Hematopoietic multipotent progenitor cell treated with erythropoietin and hydrocortisone succinate and interleukin-3 and kit ligand, for 17 days (in vitro differentiated cells): ENCODE results near the gene MCFD2.

Experiments
- DNase-seq: peaks from one replicate; pipeline ENCODE4 v3.0.0-alpha.2; 2015; ENCODE audit warnings: low spot score

The MCFD2 gene

GRCh38 chr2:46915281-46915810 lies at the start of gene MCFD2:
TSS of gene MCFD2 (minus strand) at chr2:46915806. CDS start at chr2:46909171, 6,635 bp downstream.
- DNase-seq = no peak

GRCh38 chr2:46964835-46965560 lies 49.4 kb upstream of the MCFD2 start:
- no peak for DNase-seq

- no peak for DNase-seq
These were observed 48.5 kb upstream of the MCFD2 start for GRCh38 chr2:46963941-46964673.

GRCh38 chr2:46963210-46963609 lies 47.6 kb upstream of the MCFD2 start:
- DNase-seq = no peak

GRCh38 chr2:46962751-46963150 lies 47.1 kb upstream of the MCFD2 start:
- no peak for DNase-seq

- DNase-seq = no peak
These were observed 45.0 kb upstream of the MCFD2 start for GRCh38 chr2:46960618-46961017.

GRCh38 chr2:46958431-46959017 lies 42.9 kb upstream of the MCFD2 start:
- DNase-seq = no peak

- DNase-seq = no peak
These were observed 41.5 kb upstream of the MCFD2 start for GRCh38 chr2:46956981-46957531.

GRCh38 chr2:46955764-46956163 lies 40.2 kb upstream of the MCFD2 start:
- no peak for DNase-seq

- DNase-seq = no peak
These were observed 39.5 kb upstream of the MCFD2 start for GRCh38 chr2:46954951-46955571.

GRCh38 chr2:46952171-46952570 lies 36.6 kb upstream of the MCFD2 start:
- DNase-seq = no peak

- no peak for DNase-seq
These were observed 35.9 kb upstream of the MCFD2 start for GRCh38 chr2:46951290-46952064.

- DNase-seq = no peak
These were observed 34.7 kb upstream of the MCFD2 start for GRCh38 chr2:46950314-46950713.

- DNase-seq = no peak
These were observed 32.2 kb upstream of the MCFD2 start for GRCh38 chr2:46947841-46948240.

GRCh38 chr2:46945671-46946070 lies 30.1 kb upstream of the MCFD2 start:
- no peak for DNase-seq

- no peak for DNase-seq
These were observed 28.5 kb upstream of the MCFD2 start for GRCh38 chr2:46943881-46944798.

- DNase-seq = no peak
These were observed 27.5 kb upstream of the MCFD2 start for GRCh38 chr2:46942891-46943626.

GRCh38 chr2:46942143-46942526 lies 26.5 kb upstream of the MCFD2 start:
- DNase-seq = no peak

- no peak for DNase-seq
These were observed 24.2 kb upstream of the MCFD2 start for GRCh38 chr2:46939626-46940359.
